Dermis microvascular lymphatic vessel endothelial cell (primary cell): ENCODE results near the gene RAD51B. TPM values are rescaled to one million over a fixed set of nuclear protein-coding genes. Genes with fewer than 3 reads are reported as not detected.
"Not testable (repeated sequence)": the region's sequence is repeated elsewhere in the genome, so short reads cannot be mapped to it uniquely, and the experiment has no call there.

ENCODE experiments used
- DNase-seq, 2 donors: peaks; one replicate each; pipeline versions ENCODE4 v3.0.0 to v3.0.0-alpha.2; 2010; ENCODE audit warnings: low read depth in 2 of 2
- total RNA-seq: library from RNA; depleted of rRNA; stranded (reverse); fragments of >200 nt; gene quantifications from 2 replicates; pipeline ENCODE4 v1.2.1, GENCODE V29; 2014

Gene RAD51B
- total RNA-seq, 1 donor from 2014 or later, result 9.2 TPM

DNA sequence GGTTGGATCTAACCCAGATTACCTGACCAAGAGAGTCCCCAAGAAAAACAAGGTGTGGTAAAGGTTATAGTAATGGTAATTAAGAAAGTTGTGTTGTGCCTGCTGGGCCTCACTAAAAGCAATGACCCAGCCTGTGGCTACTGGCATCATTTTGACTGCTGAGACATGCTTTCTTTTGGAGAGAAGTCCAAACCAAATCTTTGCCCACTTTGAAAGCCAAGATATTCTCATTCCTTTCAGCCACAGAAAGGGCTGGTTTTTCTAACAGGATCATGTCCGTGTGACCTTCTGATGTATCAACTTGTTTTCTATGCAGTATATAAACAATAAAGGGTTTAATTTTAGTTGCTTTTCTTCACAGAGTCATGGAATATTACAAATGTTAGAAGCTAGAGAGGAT, 388.6 kb downstream of the RAD51B start:
- DNase-seq, result no peak

DNA sequence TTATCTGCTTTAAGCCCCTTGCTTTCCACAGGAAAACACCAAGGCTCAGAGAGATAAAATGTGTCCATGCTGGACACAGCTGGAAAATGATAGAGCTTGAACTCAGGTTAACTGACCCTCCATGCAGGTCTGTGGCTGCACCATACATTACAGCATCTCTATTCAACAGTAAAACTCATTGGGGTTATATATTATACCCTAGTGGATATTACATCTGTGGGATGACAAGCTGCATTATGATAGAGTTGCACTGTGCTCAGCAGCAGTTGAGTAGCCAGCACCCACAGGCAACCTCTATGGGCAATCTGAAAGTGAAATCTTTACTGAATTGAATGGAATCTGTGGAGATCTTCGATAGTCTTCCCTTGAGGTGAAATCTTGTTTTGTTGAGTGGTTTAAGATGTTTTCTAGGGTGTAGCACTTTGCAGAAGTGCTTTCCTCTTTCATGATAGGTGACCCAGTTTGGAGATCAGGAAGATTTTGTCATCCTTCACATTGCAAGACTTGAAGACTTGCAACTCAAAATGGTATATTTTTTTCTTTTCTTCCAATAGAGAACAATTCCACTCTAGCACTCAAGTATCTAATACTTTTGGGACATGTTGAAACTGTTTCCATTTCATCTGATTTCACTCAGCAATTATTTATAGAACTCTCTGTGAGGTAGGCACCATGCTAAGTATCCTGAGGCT, 389.2 kb downstream of the RAD51B start:
- no peak for DNase-seq

DNA sequence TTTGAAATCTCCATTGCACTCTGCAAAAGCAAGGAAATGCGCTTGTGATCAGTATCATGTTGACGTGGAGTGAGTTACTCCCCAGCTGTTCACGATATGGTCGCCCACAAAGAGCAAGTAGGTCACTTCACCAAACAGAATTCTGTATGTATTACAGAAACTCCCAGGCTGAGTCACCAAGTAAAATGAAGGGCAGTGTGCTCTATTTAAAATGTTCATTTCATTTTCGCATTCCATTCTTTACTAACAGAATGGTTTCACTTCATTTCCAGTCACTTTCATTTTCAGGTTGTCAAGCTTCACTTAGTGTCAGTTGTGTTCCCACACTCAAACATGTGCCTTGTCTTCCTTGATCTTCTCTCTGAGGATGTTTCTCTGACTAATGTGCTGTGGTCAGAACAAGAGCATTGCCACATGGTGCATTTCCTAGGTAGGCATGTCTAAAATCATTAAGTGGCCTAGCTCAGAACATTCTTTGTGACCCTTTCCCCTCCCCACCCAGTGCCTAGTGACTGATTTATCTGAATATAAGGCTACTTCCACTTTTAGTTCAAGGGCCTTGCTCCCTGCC, 391.2 kb downstream of the RAD51B start:
- peak; percentile 44 to 70 for DNase-seq

DNA sequence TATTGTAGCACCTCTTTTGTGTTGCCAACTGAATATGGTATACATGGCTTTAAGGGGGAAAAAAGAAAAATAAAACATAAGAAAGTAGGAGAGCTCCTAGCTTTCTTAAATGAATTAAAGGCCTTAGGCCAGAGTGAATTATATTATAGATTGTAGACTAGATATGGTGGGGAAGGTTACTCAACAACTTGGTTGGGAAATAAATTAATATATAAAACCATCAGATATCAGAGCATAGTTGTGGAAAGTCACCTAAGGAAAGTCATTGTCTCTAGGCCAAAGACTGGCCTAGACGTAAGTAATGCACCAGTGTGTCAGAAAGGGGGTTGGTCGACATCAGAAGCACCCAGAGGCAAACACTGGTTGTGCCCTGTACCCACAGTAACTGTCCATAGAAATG, 391.8 kb downstream of the RAD51B start:
- DNase-seq, result no peak

DNA sequence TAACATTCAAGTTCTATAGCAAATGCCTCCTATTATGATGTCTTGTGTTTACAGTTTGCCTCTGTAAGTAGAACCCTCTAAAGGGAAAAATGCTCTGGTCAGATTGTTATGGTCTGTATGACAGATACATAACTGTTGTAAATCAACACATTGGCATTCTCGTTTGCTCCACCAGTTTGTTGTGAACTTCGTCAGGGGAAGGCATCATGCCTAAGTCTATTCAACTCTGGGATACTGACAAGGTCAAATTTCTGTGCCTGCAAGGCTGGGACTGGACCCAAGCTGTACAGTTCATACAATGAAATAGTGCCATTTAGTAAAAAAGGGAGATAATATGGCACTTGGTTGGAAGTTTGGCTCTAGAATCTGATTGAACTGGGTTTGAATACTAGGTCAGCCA, 392.3 kb downstream of the RAD51B start:
- no peak for DNase-seq

DNA sequence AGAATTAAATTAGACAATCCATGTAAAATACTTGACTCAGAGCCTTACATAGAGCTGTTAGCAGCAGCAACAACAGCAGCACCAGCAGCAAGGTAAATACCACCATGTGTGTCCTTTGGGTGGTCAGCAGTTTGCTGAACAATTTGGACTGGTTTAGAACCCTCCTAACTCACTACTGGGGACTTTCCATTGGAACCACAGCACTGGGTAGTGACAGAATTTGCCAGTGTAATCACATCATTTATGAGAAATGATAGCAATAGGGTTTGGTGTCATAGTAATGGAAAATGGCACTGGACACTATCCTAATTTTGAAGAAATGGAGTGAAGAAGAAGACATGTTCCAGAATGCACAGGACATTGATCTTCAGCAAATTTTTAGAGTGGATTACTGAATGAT, 392.8 kb downstream of the RAD51B start:
- DNase-seq, result no peak

DNA sequence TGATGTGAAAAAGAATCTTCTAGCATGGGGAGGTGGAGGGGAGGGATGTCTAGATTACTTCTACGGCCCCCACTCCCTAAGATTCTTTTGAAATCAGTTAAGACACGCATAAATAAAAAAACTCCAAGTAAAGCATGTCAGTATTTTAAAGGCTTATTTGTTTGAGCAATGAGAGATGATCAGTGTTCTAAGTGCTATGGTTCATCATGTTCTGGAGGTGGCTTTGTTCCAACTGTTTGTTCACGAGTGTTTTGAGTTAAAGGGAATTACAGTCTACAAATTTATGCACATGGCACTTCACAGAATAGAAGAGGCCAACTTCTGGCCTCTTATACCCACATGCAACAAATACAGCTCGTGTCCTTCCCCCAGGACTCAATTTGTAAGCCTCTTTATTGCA, 394.9 kb downstream of the RAD51B start:
- DNase-seq, result no peak

DNA sequence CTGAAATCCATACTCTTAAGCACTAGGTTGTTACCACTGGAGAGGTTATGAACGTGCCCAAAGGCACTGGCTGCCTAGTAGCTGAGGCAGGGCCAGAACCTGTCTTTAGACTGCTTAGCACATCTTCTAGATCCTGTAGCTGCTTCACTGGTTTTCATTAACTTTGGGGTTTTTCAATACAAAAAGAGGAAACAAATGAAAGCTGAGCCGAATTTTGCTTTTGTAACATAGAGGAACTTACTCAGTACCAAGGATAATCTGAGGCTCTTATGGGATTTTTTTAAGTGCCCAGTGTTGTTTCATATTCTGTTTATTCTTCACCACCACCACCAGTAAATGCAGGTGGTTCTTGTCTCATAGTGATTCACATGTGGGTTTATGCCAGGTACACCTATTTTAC, 396.1 kb downstream of the RAD51B start:
- no peak for DNase-seq

DNA sequence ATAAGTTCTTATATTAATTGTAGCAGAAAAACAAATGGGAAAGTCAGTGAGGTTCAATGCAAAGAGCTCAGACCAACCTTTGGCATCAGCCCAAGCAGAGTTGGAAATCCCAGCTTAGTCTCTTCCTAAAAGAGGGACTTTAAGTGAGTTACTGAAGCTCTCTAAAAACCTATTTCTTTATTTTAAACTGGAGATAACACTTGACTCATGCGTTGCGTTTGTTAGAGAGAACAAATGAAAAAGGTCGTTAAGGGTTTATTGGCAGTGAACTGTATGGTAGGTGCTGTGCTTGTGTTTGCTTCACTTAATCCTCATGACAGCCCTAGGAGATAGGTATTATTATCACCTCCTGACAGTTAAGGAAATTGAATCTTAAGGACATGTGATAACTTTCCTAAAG, 396.5 kb downstream of the RAD51B start:
- DNase-seq, result no peak

DNA sequence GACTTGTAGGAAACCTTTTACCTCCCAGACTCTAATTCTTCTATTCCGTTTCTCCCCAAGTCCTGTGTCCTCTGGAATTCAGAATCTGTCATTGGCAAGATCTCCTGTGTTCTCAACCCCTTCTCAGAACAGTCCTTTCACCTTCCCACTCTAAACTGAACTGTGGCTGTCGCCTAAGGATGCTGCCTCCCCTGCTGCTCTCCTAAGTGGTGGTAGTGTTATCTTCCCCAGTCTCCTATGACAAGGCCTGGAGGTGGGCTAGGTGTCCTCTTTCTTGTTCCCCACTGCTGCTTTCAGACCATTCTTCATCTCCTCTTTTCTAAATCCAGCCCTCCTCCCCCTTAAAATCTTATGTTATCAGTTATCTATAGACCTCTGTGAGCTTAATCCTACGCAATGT, 397.4 kb downstream of the RAD51B start:
- no peak for DNase-seq

DNA sequence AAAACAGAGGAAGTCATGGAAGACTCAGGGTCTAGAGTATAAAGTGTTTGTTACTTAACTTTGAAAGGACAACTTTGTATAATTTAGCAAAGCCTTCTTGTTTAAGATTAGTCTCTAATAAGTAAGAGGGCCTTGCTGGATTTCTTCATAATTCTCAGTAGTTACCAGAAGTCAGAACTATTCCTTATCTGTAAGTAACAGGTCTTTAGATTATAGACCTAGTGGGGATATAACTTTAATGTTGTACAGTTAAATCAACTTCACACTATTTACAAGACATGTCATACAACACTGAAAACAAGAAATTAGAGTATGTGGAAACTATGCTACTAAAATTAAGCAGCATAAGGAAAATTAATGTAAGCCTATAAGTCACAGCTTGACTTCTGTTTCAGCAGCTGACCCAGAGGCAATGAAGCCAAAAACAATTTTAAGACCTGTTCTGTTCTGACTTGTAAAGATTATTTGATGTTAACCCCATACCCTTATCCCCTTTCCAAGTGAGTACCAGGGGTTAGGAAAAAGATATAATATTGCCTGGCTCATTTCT, 398.3 kb downstream of the RAD51B start:
- no peak for DNase-seq

DNA sequence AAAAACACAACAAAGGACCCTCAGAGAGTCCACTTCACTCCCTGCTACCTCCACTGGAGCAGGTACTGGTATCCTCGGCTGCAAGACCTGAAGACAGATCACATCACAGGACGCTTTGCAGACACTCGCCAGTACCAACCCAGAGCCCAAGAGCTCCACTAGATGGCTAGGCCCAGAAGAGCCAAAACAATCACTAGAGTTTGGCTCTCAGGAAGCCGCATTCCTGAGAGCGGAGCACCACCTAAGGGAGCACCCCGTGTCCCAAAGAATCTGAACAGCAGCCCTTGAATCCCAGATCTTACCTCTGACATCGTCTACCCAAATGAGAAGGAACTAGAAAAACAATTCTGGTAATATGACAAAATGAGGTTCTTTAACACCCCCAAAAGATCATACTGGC, 399.8 kb downstream of the RAD51B start:
- DNase-seq, result no peak

DNA sequence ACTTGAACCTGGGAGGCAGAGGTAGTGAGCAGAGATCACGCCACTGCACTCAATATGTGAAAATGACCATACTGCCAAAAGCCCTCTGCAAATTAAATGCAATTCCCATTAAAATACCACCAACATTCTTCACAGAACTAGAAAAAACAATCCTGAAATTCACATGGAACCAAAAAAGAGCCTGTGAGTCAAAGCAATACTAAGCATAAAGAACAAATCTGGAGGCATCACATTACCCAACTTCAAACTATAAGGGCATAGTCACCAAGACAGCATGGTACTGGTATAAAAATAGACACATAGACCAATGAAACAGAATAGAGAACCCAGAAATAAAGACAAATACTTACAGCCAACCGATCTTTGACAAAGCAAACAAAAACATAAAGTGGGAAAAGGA, 401.5 kb downstream of the RAD51B start:
- DNase-seq, result not testable (repeated sequence)

DNA sequence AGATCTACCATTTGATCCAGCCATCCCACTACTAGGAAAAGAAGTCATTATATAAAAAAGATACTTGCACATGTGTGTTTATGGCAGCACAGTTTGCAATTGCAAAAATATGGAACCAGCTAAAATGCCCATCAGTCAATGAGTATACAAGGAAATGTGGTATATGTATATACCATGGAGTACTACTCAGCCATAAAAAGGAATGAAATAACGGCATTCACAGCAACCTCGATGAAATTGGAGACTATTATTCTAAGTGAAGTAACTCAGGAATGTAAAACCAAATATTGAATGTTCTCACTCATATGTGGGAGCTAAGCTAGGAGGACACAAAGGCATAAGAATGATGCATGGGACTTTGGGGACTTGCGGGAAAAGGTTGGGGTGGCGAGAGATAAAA, 402.6 kb downstream of the RAD51B start:
- no peak for DNase-seq

DNA sequence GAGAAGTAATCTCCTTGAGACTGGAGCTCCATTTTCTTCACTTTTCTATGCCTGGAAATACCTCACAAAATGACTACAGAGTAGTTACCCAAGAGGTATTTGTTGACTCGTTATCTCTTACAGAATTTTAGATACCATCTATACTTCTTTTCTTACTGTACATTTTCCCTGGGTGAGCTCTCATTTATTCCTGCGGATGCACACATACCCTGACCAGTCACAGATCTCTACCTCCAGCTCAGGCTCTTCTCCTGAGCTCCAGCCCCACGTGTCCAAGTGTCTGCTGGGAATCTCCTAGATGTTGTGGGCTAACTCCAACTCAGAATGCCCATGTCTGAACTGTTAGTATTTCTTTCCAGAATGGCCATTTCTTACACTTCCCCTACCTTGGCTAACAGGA, 403.1 kb downstream of the RAD51B start:
- no peak for DNase-seq

DNA sequence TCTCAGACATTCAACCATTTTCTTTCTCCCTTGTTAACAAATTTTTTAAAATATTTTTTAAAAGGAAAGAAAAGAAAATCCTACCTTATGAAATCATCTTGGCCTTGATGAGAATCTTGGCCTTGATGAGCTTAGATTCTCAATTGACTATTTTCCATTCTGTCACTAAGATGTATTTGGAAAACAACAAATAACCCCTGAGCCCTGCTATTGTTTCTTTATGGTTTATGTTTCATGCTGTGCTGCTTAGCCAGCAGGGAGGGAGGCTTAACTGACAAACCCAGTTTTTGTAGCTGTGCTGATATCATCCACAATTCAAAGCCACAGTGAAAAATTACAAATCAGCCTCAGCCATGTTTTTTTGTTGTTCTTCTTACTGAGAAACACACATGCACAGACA, 404.1 kb downstream of the RAD51B start:
- no peak for DNase-seq

DNA sequence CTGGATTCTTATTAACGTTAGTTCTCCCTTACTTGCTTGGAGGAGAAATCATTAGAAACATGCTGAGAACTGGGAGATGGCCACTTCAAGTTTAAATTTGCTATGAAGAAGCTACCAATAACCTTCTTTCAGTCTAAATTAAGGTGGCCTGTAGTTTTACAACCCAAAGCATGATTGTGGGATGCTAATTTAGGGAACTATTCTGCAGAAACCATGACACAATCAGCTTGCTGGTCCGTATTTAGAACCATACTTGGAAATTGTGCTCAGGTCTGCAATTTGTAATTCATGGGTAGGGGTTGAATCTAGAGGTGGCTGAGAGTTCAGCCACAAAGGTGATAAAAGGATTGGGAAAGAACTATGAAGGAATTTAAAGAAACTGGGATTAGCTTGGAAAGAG, 405.7 kb downstream of the RAD51B start:
- no peak for DNase-seq

DNA sequence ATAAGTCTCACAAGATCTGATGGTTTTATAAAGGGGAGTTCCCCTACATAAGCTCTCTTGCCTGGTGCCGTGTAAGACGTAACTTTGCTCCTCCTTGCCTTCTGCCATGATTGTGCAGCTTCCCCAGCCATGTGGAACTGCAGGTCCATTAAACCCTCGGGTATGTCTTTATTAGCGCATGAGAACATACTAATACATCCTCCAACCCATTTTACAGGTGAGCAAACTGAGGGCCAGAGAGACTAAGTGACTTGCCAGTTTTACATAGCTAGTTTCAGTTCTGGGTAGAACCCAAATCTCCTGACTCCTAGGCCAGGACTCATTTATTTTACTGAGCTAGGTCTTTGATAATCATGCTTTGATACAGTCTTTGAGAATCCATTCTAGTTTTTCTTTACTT, 406.9 kb downstream of the RAD51B start:
- DNase-seq, result no peak

DNA sequence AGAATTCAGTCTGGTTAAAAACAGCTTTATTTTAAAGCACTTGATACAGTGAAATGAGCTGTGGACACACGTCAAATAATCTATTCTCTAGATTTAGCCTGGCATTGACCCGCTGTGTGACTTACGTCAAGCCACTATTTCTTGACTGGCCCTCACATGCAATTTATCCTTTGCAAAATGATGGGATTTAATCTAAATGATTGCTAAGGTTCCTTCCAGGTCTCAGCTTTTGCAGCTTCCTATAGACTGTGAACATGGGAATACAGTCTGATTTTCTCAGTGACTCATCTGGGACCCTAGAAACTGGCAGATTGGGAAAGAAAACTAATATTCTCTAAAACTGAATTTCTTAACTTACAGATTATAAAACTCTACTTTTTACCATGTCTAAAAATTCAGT, 409.1 kb downstream of the RAD51B start:
- no peak for DNase-seq

DNA sequence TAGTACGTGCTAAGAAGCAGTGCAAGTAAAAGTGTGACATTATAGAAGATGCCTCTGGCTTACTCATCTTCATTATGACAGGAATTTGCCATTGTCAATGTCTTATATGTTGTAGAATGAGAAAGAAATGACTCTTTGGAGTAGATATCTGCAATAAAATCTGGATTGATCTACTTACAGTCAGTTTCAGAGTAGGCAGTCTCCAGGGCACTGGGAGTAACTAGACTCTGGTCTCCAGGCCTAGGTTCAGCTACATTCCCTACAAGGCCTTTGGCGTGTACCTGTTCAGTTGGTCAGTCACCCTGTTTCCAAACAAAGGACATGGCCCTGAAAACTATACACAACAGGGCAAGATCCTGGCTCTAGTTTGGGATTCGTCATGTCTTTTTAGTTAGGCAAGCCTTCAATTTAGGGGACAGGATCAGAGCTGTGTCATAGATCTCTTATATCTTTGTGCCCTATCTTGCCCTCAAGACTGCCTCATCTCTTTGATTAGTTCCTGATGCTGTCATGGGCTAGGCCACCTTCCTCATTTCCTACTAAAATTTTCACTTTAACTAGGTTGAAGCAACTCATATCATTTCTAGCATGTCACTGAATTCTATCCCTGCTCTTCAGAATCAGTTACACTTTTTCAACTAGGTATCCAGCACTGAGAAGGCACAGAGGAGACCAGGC, 410.0 kb downstream of the RAD51B start:
- DNase-seq, result no peak

DNA sequence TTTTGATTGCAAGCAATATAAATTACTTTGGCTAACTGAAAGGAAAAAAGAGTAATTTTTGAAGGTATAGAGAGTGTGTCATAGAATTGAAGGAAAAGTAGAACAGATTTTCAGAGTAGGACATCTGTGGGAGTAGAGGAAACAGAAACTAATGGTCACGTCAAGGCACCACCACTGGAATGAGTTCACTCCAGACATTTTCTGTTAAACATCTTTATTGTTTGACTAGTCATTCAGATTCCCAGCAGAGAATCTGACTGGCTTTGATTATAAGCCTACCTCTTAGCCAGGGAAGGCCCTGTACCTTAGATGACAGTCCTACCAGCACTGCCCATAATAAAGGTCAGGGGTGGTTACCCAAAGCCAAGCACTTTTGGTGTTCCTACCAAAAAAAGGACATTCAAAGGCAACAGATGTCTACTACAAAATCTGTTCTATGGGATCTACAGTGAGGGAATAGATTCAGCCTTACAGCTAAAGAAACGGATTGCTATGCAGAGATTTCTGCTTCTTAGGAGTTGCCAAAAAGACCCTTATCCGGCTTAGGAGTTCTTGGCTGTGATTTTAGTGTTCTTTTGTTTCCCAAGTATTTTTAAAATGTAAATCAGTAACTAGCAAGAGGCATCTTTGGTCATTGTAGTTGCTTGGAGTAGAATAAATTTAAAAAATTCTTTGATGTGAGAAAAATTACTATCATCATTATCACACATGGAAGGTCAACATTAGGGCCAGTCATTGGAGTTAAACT, 410.8 kb downstream of the RAD51B start:
- no peak for DNase-seq
